Neural cell (in vitro differentiated cells): ENCODE measurements around the gene CAPS. TPM values are rescaled to one million over a fixed set of nuclear protein-coding genes. Genes with fewer than 3 reads are reported as not detected.

Experiments
- H2AFZ ChIP-seq: fragments of 200-600, 300-800 bp; sonication (generic), shearing (Covaris generic); 2 replicates; pipeline ENCODE4 v1.6.0; 2014; ENCODE audit warnings: low read depth, mild to moderate bottlenecking, antibody characterized with exemption, low read length, moderate library complexity
- H3F3A ChIP-seq: fragments of 200-600 bp; shearing (Covaris generic); 2 replicates; pipeline ENCODE4 v1.6.1; 2016; ENCODE audit warnings: mild to moderate bottlenecking, moderate library complexity, mixed read lengths, antibody characterized with exemption, low read length; ENCODE audit not compliant: insufficient read depth, poor library complexity, severe bottlenecking
- H3K27ac ChIP-seq: fragments of 200-600, 300-800 bp; sonication (generic), shearing (Covaris generic); 2 replicates; pipeline ENCODE4 v1.5.1; 2014; ENCODE audit warnings: mild to moderate bottlenecking, low read length, moderate library complexity
- H3K27me3 ChIP-seq: fragments of 300-800, 200-600 bp; sonication (generic), shearing (Covaris generic); 2 replicates; pipeline ENCODE4 v1.6.0; 2014; ENCODE audit warnings: mild to moderate bottlenecking, low read depth, low read length, moderate library complexity; ENCODE audit not compliant: insufficient read depth
- H3K36me3 ChIP-seq: fragments of 300-800, 200-600 bp; sonication (generic), shearing (Covaris generic); 2 replicates; pipeline ENCODE4 v1.5.1; 2014; ENCODE audit warnings: mild to moderate bottlenecking, antibody characterized with exemption, low read length, moderate library complexity; ENCODE audit not compliant: insufficient read depth
- H3K4me2 ChIP-seq: fragments of 300-800, 200-600 bp; sonication (generic), shearing (Covaris generic); 2 replicates; pipeline ENCODE4 v1.6.0; 2014; ENCODE audit warnings: mild to moderate bottlenecking, low read length
- H3K4me3 ChIP-seq: fragments of 300-800, 200-600 bp; sonication (generic), shearing (Covaris generic); 2 replicates; pipeline ENCODE4 v1.5.1; 2014; ENCODE audit warnings: mild to moderate bottlenecking, low read length, moderate library complexity
- H3K79me2 ChIP-seq: fragments of 200-600 bp; shearing (Covaris generic); replicated peaks from 2 replicates; pipeline ENCODE4 v1.6.0; 2014; ENCODE audit warnings: mild to moderate bottlenecking, low read length, moderate library complexity; ENCODE audit not compliant: insufficient read depth
- H3K9ac ChIP-seq: fragments of 300-800, 200-600 bp; sonication (generic), shearing (Covaris generic); 2 replicates; pipeline ENCODE4 v1.6.1; 2016; ENCODE audit warnings: mild to moderate bottlenecking, low read length, mixed read lengths
- H3K9me2 ChIP-seq: fragments of 200-600 bp; shearing (Covaris generic); 2 replicates; pipeline ENCODE4 v1.6.1; 2016; ENCODE audit warnings: mild to moderate bottlenecking, low read length, mixed read lengths; ENCODE audit not compliant: insufficient read depth
- H3K9me3 ChIP-seq: fragments of 200-600, 300-800 bp; sonication (generic), shearing (Covaris generic); 2 replicates; pipeline ENCODE4 v1.6.1; 2016; ENCODE audit warnings: mild to moderate bottlenecking, mixed run types, low read length, moderate library complexity, mixed read lengths
- H4K20me1 ChIP-seq: fragments of 200-600 bp; shearing (Covaris generic); 2 replicates; pipeline ENCODE4 v1.6.1; 2016; ENCODE audit warnings: mild to moderate bottlenecking, mixed run types; ENCODE audit not compliant: insufficient read depth
- CTCF ChIP-seq: fragments of 450-650 bp; IDR thresholded peaks from 2 replicates; pipeline ENCODE4 v1.5.1; 2014; ENCODE audit warnings: antibody characterized with exemption, mild to moderate bottlenecking, moderate library complexity; ENCODE audit not compliant: poor library complexity, severe bottlenecking
- EP300 ChIP-seq: fragments of 450-650 bp; conservative IDR thresholded peaks from 2 replicates; pipeline ENCODE4 v1.6.1; 2014; ENCODE audit warnings: antibody characterized with exemption, mild to moderate bottlenecking, moderate library complexity; ENCODE audit not compliant: poor library complexity, severe bottlenecking
- EZH2 ChIP-seq: fragments of 200-600, 300-800 bp; shearing (Covaris generic), sonication (generic); IDR thresholded peaks from 2 replicates; pipeline ENCODE4 v1.6.1; 2014; ENCODE audit warnings: antibody characterized with exemption, low read length, borderline replicate concordance, mild to moderate bottlenecking; ENCODE audit not compliant: insufficient read depth, poor library complexity, severe bottlenecking
- MXI1 ChIP-seq: fragments of 450-650 bp; conservative IDR thresholded peaks from 2 replicates; pipeline ENCODE4 v1.6.1; 2014; ENCODE audit warnings: antibody characterized with exemption, mild to moderate bottlenecking; ENCODE audit not compliant: poor library complexity, severe bottlenecking
- POLR2AphosphoS5 ChIP-seq: IDR thresholded peaks from 2 replicates; pipeline ENCODE4 v1.6.1; 2012
- RAD21 ChIP-seq: fragments of 450-650 bp; conservative IDR thresholded peaks from 2 replicates; pipeline ENCODE4 v1.6.1; 2014; ENCODE audit warnings: antibody characterized with exemption, mild to moderate bottlenecking, moderate library complexity
- SMC3 ChIP-seq: fragments of 450-650 bp; conservative IDR thresholded peaks from 2 replicates; pipeline ENCODE4 v1.6.1; 2014; ENCODE audit warnings: antibody characterized with exemption, mild to moderate bottlenecking, moderate library complexity; ENCODE audit not compliant: poor library complexity
- TAF1 ChIP-seq: IDR thresholded peaks from 2 replicates; pipeline ENCODE4 v1.6.1; 2012; ENCODE audit warnings: low read depth
- polyA plus RNA-seq: library from polyadenylated mRNA; depleted of rRNA; stranded (reverse); fragments of >200 nt; gene quantifications from 2 replicates; pipeline ENCODE4 v1.2.3, GENCODE V29; 2014
- TF ChIP-seq, protein P1 (sequence below): IDR thresholded peaks from 2 replicates; pipeline ENCODE4 v1.6.1; 2012; ENCODE audit warnings: borderline replicate concordance

The CAPS gene
- polyA plus RNA-seq, 1 donor from 2014 or later: 10.5 TPM

DNA sequence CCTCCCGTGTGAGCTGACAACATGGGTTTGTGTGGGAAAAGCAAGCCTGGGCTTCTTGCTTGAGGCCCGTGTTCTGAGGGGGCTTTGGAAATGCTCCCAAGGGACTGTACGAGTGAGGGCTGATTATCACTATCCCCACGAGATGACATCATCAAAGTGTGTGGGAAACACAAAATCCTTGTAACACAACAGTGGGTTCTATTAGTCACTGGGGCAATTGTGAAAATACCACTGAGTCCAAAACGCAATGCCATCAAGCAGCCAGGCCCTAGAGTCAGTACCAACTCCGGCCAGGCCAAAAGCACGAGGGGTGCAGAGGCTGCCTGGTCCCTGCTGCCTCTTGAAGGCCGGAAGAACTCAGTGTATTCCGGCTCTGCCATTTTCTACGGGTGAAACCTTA is 29.6 kb downstream of the CAPS start:
- TF ChIP-seq EP300 (no peak), EZH2 (no peak), SMC3 (no peak), POLR2AphosphoS5 (no peak), RAD21 (no peak), CTCF (no peak), TAF1 (no peak), MXI1 (no peak)
- TF ChIP-seq, protein P1, sequence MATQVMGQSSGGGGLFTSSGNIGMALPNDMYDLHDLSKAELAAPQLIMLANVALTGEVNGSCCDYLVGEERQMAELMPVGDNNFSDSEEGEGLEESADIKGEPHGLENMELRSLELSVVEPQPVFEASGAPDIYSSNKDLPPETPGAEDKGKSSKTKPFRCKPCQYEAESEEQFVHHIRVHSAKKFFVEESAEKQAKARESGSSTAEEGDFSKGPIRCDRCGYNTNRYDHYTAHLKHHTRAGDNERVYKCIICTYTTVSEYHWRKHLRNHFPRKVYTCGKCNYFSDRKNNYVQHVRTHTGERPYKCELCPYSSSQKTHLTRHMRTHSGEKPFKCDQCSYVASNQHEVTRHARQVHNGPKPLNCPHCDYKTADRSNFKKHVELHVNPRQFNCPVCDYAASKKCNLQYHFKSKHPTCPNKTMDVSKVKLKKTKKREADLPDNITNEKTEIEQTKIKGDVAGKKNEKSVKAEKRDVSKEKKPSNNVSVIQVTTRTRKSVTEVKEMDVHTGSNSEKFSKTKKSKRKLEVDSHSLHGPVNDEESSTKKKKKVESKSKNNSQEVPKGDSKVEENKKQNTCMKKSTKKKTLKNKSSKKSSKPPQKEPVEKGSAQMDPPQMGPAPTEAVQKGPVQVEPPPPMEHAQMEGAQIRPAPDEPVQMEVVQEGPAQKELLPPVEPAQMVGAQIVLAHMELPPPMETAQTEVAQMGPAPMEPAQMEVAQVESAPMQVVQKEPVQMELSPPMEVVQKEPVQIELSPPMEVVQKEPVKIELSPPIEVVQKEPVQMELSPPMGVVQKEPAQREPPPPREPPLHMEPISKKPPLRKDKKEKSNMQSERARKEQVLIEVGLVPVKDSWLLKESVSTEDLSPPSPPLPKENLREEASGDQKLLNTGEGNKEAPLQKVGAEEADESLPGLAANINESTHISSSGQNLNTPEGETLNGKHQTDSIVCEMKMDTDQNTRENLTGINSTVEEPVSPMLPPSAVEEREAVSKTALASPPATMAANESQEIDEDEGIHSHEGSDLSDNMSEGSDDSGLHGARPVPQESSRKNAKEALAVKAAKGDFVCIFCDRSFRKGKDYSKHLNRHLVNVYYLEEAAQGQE: no peak
- Histone ChIP-seq H3K79me2 (peaks cover 13% of the 10 kb centered on the region), H3K4me3 (no peak overlapping the region), H3K27ac (no peak overlapping the region), H3K9ac (no peak overlapping the region), H3K4me2 (no peak overlapping the region), H3K27me3 (no peaks in the 10 kb centered on the region), H4K20me1 (no peaks in the 10 kb centered on the region), H3K9me2 (no peaks in the 10 kb centered on the region), H3K36me3 (no peaks in the 10 kb centered on the region), H3K9me3 (no peaks in the 10 kb centered on the region), H2AFZ (no peak overlapping the region), H3F3A (no peaks in the 10 kb centered on the region)

DNA sequence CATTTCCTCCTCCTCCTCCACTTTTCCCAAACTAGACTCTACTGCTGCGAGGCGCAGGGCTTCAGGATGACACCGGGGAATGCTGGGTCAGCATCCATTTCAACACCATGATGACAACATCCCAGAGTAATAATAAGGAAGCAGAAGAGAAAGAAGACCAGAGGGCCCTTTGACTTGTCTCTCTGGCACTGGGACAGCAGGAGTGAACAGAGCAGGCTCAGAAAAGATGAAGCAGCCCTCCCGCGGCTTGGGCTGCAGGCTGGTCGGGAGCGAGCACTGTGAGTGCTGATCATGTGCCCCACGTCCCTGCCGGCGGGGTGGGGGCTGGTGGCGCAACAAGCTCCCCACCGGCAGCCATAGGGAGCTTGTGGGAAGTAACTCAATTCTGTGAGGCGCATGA is 33.4 kb downstream of the CAPS start:
- no peak overlapping the region for H3K27ac ChIP-seq
- no peak overlapping the region for H2AFZ ChIP-seq

More for the DNA sequence above, 33.4 kb downstream of the CAPS start:
- Histone ChIP-seq H3K4me3 (no peak overlapping the region), H4K20me1 (peaks cover 3% of the 10 kb centered on the region), H3K4me2 (no peak overlapping the region), H3K36me3 (peaks cover 6% of the 10 kb centered on the region), H3K9me2 (no peaks in the 10 kb centered on the region), H3K9me3 (no peaks in the 10 kb centered on the region), H3K9ac (no peak overlapping the region), H3K27me3 (no peaks in the 10 kb centered on the region), H3F3A (no peaks in the 10 kb centered on the region), H3K79me2 (peaks cover 32% of the 10 kb centered on the region)
- TF ChIP-seq EP300: no peak
- TF ChIP-seq POLR2AphosphoS5: no peak
- TF ChIP-seq TAF1: no peak
- TF ChIP-seq, protein P1: no peak
- TF ChIP-seq RAD21: no peak
- no peak for TF ChIP-seq SMC3
- TF ChIP-seq CTCF: no peak
- no peak for TF ChIP-seq MXI1
- TF ChIP-seq EZH2: no peak
